DOHH2 (cell line): ENCODE data around the gene IFITM10.

ENCODE experiments used
- EZH2phosphoT487 ChIP-seq: fragments of 200-600 bp; sonication (generic); IDR thresholded peaks from 2 replicates; pipeline ENCODE4 v1.6.1; 2017; ENCODE audit warnings: borderline replicate concordance, mild to moderate bottlenecking, antibody characterized with exemption, low read length, moderate library complexity, mixed read lengths
- TF ChIP-seq, protein P1 (sequence below): fragments of 200-600 bp; sonication (generic); IDR thresholded peaks from one replicate; pipeline ENCODE4 v1.5.1; 2014; ENCODE audit warnings: antibody characterized with exemption, mild to moderate bottlenecking, low read depth, low read length; ENCODE audit not compliant: poor library complexity, severe bottlenecking

DNA sequence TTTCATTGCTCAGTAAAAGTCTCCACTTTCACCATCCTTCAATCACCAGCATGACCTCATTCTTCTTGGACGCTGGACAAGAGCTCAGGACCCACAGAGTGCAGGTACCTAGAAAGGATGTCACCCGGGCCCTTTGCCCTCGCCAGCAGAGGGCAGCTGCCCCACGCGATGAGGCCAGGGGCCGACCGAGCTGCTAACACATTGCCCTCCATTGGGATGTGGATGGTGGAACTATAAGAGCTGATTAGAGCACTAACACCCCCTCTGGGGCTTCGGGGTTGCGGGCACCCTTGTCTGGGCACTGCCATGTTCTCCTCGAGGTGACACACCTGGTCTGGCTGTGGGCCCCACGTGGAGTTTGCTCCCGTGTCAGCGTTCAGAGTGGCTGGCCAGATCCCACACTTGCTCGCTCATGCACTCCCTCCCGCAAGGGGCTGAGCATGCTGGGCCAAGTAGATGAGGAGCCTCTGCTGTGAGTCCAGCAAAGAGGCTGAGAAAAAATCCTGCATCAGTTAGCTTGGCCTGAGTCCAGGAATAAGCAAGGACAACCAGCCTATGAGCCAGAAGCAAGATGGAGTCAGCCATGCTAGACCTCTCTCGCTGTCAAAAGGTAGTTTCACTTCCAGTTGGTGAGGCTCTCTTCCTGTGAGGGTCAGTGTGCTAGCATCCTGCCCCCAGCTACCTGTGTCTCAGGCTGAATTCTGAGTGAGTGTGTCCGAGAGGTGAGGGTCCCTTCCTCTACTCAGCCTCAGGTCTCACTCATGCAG, 43.6 kb downstream of the IFITM10 start:
- TF ChIP-seq, protein P1, sequence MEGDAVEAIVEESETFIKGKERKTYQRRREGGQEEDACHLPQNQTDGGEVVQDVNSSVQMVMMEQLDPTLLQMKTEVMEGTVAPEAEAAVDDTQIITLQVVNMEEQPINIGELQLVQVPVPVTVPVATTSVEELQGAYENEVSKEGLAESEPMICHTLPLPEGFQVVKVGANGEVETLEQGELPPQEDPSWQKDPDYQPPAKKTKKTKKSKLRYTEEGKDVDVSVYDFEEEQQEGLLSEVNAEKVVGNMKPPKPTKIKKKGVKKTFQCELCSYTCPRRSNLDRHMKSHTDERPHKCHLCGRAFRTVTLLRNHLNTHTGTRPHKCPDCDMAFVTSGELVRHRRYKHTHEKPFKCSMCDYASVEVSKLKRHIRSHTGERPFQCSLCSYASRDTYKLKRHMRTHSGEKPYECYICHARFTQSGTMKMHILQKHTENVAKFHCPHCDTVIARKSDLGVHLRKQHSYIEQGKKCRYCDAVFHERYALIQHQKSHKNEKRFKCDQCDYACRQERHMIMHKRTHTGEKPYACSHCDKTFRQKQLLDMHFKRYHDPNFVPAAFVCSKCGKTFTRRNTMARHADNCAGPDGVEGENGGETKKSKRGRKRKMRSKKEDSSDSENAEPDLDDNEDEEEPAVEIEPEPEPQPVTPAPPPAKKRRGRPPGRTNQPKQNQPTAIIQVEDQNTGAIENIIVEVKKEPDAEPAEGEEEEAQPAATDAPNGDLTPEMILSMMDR: peak; percentile 50
- no peak for TF ChIP-seq EZH2phosphoT487
